ENCODE data around the gene KPNA2.
"Not testable (repeated sequence)": the region's sequence is repeated elsewhere in the genome, so short reads cannot be mapped to it uniquely, and the experiment has no call there.

Gene KPNA2

GRCh38 chr17:68035523-68036303, at the start of gene KPNA2:
Gene KPNA2 (plus strand): TSS chr17:68035735. CDS start chr17:68037133, 1,398 bp downstream.
- peak; percentile 97 to 99 (median 99) for DNase-seq

- DNase-seq = no peak
Observed at GRCh38 chr17:67990909-67991308, 44.6 kb upstream of the KPNA2 start.

GRCh38 chr17:67992548-67993152, 42.9 kb upstream of the KPNA2 start:
- peak; percentile 78 to 87 (median 80) for DNase-seq

GRCh38 chr17:67993153-67993997, 42.2 kb upstream of the KPNA2 start:
- peak; percentile 92 to 99 (median 96) for DNase-seq

- no peak for DNase-seq
Observed at GRCh38 chr17:67993998-67994361, 41.6 kb upstream of the KPNA2 start.

GRCh38 chr17:67994817-67995569, 40.5 kb upstream of the KPNA2 start:
- peak; percentile 65 to 89 (median 67) for DNase-seq

- DNase-seq = peak in 2 of 3 donors; percentile 18 to 52
Observed at GRCh38 chr17:67995570-67996263, 39.8 kb upstream of the KPNA2 start.

GRCh38 chr17:67996301-67997171, 39.0 kb upstream of the KPNA2 start, which contains the start of gene C17orf58:
Gene C17orf58 (minus strand): TSS chr17:67996469. CDS start chr17:67996198, 271 bp downstream.
- DNase-seq = peak; percentile 83 to 95 (median 88)

- no peak for DNase-seq
Observed at GRCh38 chr17:67998466-67998865, 37.1 kb upstream of the KPNA2 start.

GRCh38 chr17:67999291-67999911, 36.1 kb upstream of the KPNA2 start:
- no peak for DNase-seq

GRCh38 chr17:68004201-68004600, 31.3 kb upstream of the KPNA2 start:
- no peak for DNase-seq

GRCh38 chr17:68006797-68007196, 28.7 kb upstream of the KPNA2 start:
- no peak for DNase-seq

GRCh38 chr17:68011199-68011665, 24.3 kb upstream of the KPNA2 start:
- peak; percentile 73 to 89 (median 82) for DNase-seq

- DNase-seq = no peak
Observed at GRCh38 chr17:68013385-68013784, 22.1 kb upstream of the KPNA2 start.

GRCh38 chr17:68015081-68015723, 20.3 kb upstream of the KPNA2 start:
- DNase-seq = no peak

GRCh38 chr17:68016838-68017237, 18.7 kb upstream of the KPNA2 start:
- no peak for DNase-seq

GRCh38 chr17:68018493-68018892, 17.0 kb upstream of the KPNA2 start:
- DNase-seq = not testable (repeated sequence)

- peak in 1 of 3 donors; percentile 14 for DNase-seq
Observed at GRCh38 chr17:68019336-68019674, 16.2 kb upstream of the KPNA2 start.

GRCh38 chr17:68019675-68020408, 15.7 kb upstream of the KPNA2 start:
- peak; percentile 98 for DNase-seq
